Measurements from ENCODE around the gene MAVS.
A peak's percentile ranks its signal among the peaks of the same experiment; 100 is the strongest.
"Not testable (repeated sequence)": the region's sequence is repeated elsewhere in the genome, so short reads cannot be mapped to it uniquely, and the experiment has no call there.

The MAVS gene

GRCh38 chr20:3857405-3857804 lies 10.8 kb downstream of the MAVS start:
- DNase-seq = no peak

- DNase-seq = no peak
Observed at GRCh38 chr20:3858689-3859088, 12.1 kb downstream of the MAVS start.

- no peak for DNase-seq
Observed at GRCh38 chr20:3861191-3861590, 14.6 kb downstream of the MAVS start.

DNA sequence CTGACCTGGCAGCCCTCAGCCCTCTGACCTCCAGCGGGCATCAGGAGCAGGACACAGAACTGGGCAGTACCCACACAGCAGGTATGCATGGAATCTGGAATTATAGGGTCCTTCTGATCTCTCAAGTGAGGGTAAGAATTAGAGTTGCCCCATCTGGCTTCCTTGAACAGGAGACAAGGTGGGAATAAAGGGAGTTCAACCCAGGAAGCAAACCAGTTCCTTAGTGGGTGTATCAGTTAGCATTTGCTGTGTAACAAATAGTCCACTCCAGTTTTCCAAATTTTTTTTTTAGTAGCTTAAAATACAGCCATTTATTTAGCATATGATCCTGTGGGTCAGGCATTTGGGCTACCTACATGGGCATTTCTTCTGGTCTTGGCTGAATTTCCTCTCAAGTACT lies 15.7 kb downstream of the MAVS start:
- no peak for DNase-seq

DNA sequence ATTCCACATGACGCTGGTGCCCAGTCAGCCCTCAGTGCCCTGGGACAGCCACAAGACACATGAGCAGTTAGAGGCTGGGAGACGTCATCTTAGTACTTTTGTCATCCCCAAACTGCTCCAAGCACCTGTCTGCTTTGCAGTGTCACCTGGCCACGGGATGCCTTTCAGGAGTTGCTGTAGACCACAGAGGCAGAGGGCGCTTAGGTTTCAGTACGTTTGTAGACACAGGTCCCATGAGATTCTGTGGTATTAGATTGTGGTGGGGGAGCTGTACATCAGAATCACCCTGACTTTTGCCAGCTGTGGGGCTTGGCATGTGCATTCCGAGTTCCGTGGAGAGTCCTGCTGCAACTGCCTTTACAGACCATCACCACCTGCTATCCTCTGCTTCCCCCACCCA lies 16.7 kb downstream of the MAVS start:
- DNase-seq = no peak

- no peak for DNase-seq
Observed at GRCh38 chr20:3864518-3864917, 17.9 kb downstream of the MAVS start.

GRCh38 chr20:3865152-3865886 lies 18.7 kb downstream of the MAVS start:
- DNase-seq = no peak

DNA sequence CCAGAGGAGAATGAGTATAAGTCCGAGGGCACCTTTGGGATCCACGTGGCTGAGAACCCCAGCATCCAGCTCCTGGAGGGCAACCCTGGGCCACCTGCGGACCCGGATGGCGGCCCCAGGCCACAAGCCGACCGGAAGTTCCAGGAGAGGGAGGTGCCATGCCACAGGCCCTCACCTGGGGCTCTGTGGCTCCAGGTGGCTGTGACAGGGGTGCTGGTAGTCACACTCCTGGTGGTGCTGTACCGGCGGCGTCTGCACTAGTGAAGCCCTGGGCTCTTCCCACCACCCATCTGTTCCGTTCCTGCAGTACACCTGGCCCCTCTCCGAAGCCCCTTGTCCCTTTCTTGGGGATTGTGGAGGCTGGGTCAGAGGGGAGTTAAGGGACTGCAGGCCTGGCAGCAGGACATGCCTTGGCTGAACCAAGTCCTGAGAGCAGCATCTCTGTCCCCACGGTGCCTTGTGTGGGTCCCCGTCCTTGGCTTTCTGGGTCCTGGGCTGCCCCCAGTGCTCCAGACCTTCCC lies 19.3 kb downstream of the MAVS start:
- no peak for DNase-seq

DNA sequence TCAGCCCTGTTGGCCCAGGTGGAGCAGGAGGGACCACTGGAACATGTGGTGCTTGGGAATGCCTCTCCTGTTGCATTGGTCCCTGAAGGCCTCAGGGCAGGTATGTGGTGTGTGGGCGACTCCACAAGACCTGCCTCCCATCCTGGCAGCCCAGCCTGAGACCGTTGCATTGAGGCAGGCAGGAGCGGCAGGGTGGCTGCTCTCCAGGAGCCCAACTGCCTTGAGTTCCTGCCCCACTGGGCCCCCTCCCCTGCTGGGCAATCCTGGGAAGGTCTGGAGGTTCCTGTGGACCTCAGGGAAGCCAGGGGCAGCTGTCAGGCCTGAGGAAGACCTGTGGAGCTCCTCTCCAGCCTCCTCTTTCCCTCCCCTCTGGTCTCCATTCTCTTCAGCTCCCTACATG lies 19.8 kb downstream of the MAVS start:
- no peak for DNase-seq

DNA sequence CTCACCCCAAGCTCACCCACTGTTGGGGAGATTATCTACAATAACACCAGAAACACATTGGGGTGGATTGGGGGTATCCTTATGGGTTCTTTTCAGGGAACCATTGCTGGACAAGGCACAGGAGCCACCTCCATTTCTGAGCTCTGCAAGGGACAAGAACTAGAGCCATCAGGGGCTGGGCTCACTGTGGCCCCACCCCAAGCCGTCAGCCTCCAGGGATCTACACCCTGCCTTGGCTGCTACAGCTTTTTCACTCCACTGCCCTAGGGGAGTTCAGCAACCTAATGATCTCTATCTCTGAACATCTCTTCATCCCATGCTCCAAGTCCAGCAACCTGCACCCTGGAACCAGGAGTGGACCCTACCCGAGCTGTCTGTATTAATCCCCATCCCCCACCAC lies 21.2 kb downstream of the MAVS start:
- no peak for DNase-seq

- no peak for DNase-seq
Observed at GRCh38 chr20:3869839-3870634, 23.4 kb downstream of the MAVS start.

GRCh38 chr20:3871550-3872265 lies 25.1 kb downstream of the MAVS start:
- DNase-seq = no peak

DNA sequence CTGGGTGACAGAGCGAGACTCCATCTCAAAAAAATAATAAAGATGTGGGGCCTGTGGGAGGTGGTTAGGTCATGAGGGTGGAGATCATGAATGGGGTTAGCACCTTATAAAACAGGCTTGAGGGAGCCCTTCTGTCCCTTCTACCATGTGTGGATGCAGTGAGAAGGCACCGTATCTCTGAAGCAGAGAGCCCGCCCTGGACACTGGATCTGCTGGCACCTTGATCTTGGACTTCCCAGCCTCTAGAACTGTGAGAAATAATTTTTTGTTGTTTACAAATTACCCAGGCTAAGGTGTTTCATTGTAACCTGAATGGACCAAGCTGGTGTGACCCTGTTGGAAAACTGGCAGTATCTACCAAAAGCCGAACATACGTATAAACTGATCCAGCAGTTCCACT lies 26.9 kb downstream of the MAVS start:
- DNase-seq = no peak

GRCh38 chr20:3874194-3874844 lies 27.7 kb downstream of the MAVS start:
- DNase-seq = no peak

GRCh38 chr20:3875378-3875974 lies 28.8 kb downstream of the MAVS start:
- DNase-seq = no peak

DNA sequence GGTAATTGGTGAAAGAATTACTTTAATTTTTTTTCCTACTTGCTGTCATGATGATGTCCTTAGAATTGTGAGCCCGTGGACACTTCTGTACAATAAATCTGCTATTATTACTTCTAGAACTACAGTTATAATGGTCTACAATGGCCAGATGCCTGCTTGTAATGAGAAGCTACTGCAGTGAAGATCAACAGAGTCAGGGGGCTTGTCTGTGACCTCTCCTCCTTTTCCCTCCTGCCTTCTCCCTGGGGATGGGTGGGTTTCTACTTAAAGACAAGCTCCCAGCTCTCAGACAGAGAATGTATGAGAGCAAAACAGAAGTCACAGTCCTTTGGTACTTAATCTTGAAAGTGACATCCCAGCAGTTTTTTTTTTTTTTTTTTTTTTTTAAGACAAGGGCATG lies 29.4 kb downstream of the MAVS start:
- DNase-seq = no peak

- no peak for DNase-seq
Observed at GRCh38 chr20:3876676-3877075, 30.0 kb downstream of the MAVS start.

GRCh38 chr20:3878921-3879274 lies 32.3 kb downstream of the MAVS start:
- not testable (repeated sequence) for DNase-seq

DNA sequence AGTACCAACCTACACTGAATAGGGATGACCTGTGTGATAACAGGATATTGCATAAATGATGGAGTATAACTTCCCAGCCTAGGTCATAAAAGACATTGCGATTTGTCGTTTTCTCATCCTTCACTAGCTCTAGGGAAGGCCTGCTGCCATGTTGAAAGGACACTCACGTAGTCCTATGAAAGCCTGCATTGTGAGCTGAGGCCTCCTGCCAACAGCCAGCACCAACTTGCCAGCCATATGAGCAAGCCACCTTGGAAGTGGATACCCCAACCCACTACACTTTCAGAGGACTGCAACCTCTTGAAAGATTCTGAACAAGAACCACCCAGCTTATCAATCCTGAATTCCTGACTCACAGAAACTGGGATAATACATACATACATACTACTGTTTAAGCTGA lies 39.1 kb downstream of the MAVS start:
- no peak for DNase-seq

DNA sequence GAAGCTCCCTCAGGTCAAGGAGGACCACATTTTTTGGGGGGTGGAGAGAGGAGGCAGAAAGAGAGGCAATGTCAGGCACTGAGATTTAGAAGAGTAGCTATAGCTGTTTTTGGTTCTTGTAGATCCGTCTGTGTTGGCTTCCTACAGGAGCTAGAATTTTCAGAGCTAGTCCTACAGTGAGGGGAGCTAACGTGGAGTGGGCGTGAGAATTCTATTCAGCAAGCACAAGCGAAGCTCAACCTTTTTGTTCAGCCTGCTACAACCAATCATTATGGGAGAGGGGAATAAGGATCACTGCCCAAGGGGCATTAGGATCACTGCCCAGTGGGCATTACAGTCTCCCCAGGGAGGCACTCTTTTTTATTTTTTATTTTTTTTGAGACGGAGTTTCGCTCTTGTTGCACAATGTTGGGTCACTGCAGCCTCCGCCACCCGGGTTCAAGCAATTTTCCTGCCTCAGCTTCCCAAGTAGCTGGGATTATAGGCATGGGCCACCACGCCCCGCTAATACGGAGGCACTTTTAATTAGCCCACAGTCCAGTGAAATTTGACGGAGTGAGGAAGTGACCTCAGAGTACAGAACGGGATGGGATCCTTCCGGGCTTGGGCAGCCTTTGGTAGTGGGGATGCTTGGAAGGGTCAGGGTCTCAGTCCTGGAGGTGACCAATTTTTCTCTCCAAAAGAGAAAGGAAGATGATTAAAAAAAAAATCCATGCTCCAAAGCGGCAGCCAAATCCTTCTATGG lies 41.4 kb downstream of the MAVS start:
- no peak for DNase-seq

GRCh38 chr20:3888622-3889488 lies 42.2 kb downstream of the MAVS start, which contains the start of gene PANK2:
TSS of gene PANK2 (plus strand) at chr20:3889387.
- peak; percentile 98 for DNase-seq
